H1 (cell line): ENCODE data around the gene GPR87. TPM values are rescaled to one million over a fixed set of nuclear protein-coding genes. Genes with fewer than 3 reads are reported as not detected.

Experiments used
- CHD1 ChIP-seq: IDR thresholded peaks from 2 replicates; pipeline ENCODE4 v1.6.1; 2012; ENCODE audit warnings: low read depth, low read length, improper control_type of control experiment
- POLR2AphosphoS5 ChIP-seq: IDR thresholded peaks from 2 replicates; pipeline ENCODE4 v1.6.1; 2011; ENCODE audit warnings: low read depth, low read length
- SRF ChIP-seq: IDR thresholded peaks from 2 replicates; pipeline ENCODE4 v1.6.1; 2011; ENCODE audit warnings: mild to moderate bottlenecking, low read depth, low read length, moderate library complexity
- polyA plus RNA-seq, 7 experiments: library from polyadenylated mRNA; depleted of rRNA in 3 of 7; stranded (reverse) in 5 of 7; unstranded in 2 of 7; fragments of >200 nt in 5 of 7; fragments of 200-250 nt in 2 of 7; gene quantifications; 1 replicate in 5 of 7; 2 replicates in 1 of 7; 4 replicates in 1 of 7; pipeline versions ENCODE4 v1.2.1 to v1.2.3, GENCODE V29; 2011 to 2013; ENCODE audit warnings: missing spikeins in 2 of 7, mixed read lengths in 2 of 7
- total RNA-seq: library from RNA; stranded (reverse); fragmentation: NEBNext Ultra II Directional; extraction: Animal tissue kit (Norgen Biotek cat#: 25700); gene quantifications from 2 replicates; pipeline ENCODE4 v1.2.1, GENCODE V29; 2021
- TF ChIP-seq, protein P1 (sequence below): fragments of 300-600 bp; sonication (generic); IDR thresholded peaks from 2 replicates; pipeline ENCODE4 v1.7.1; 2012; ENCODE audit warnings: low read length, moderate library complexity, mild to moderate bottlenecking, inconsistent platforms; ENCODE audit not compliant: insufficient replicate concordance

GPR87 gene
- total and polyA plus RNA-seq, 2 of the 8 experiments (the other 6 are each of a cell fraction or from before 2014, with no cell fraction given), result 0.05 TPM; not detected in 1

DNA sequence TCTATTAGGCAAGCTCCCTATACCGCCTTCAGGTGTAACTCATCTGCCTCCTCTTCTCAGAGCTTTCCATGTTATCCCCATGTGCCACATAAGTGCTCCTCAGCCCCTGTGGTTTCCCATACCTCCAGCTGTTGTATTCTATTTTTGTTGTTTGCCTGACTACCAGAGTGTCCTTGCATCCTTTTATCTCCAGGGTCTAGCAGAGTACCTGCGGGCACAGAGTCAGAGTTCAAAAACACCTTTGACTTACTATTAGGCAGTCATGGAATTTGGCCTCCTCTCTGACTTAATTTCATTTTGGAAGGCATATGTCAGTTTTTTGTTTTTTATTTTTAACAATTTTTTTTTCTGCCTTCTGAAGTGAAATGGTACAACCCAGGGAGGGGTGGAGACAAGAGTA lies 7.1 kb downstream of the GPR87 start (continued):
- TF ChIP-seq, protein P1, sequence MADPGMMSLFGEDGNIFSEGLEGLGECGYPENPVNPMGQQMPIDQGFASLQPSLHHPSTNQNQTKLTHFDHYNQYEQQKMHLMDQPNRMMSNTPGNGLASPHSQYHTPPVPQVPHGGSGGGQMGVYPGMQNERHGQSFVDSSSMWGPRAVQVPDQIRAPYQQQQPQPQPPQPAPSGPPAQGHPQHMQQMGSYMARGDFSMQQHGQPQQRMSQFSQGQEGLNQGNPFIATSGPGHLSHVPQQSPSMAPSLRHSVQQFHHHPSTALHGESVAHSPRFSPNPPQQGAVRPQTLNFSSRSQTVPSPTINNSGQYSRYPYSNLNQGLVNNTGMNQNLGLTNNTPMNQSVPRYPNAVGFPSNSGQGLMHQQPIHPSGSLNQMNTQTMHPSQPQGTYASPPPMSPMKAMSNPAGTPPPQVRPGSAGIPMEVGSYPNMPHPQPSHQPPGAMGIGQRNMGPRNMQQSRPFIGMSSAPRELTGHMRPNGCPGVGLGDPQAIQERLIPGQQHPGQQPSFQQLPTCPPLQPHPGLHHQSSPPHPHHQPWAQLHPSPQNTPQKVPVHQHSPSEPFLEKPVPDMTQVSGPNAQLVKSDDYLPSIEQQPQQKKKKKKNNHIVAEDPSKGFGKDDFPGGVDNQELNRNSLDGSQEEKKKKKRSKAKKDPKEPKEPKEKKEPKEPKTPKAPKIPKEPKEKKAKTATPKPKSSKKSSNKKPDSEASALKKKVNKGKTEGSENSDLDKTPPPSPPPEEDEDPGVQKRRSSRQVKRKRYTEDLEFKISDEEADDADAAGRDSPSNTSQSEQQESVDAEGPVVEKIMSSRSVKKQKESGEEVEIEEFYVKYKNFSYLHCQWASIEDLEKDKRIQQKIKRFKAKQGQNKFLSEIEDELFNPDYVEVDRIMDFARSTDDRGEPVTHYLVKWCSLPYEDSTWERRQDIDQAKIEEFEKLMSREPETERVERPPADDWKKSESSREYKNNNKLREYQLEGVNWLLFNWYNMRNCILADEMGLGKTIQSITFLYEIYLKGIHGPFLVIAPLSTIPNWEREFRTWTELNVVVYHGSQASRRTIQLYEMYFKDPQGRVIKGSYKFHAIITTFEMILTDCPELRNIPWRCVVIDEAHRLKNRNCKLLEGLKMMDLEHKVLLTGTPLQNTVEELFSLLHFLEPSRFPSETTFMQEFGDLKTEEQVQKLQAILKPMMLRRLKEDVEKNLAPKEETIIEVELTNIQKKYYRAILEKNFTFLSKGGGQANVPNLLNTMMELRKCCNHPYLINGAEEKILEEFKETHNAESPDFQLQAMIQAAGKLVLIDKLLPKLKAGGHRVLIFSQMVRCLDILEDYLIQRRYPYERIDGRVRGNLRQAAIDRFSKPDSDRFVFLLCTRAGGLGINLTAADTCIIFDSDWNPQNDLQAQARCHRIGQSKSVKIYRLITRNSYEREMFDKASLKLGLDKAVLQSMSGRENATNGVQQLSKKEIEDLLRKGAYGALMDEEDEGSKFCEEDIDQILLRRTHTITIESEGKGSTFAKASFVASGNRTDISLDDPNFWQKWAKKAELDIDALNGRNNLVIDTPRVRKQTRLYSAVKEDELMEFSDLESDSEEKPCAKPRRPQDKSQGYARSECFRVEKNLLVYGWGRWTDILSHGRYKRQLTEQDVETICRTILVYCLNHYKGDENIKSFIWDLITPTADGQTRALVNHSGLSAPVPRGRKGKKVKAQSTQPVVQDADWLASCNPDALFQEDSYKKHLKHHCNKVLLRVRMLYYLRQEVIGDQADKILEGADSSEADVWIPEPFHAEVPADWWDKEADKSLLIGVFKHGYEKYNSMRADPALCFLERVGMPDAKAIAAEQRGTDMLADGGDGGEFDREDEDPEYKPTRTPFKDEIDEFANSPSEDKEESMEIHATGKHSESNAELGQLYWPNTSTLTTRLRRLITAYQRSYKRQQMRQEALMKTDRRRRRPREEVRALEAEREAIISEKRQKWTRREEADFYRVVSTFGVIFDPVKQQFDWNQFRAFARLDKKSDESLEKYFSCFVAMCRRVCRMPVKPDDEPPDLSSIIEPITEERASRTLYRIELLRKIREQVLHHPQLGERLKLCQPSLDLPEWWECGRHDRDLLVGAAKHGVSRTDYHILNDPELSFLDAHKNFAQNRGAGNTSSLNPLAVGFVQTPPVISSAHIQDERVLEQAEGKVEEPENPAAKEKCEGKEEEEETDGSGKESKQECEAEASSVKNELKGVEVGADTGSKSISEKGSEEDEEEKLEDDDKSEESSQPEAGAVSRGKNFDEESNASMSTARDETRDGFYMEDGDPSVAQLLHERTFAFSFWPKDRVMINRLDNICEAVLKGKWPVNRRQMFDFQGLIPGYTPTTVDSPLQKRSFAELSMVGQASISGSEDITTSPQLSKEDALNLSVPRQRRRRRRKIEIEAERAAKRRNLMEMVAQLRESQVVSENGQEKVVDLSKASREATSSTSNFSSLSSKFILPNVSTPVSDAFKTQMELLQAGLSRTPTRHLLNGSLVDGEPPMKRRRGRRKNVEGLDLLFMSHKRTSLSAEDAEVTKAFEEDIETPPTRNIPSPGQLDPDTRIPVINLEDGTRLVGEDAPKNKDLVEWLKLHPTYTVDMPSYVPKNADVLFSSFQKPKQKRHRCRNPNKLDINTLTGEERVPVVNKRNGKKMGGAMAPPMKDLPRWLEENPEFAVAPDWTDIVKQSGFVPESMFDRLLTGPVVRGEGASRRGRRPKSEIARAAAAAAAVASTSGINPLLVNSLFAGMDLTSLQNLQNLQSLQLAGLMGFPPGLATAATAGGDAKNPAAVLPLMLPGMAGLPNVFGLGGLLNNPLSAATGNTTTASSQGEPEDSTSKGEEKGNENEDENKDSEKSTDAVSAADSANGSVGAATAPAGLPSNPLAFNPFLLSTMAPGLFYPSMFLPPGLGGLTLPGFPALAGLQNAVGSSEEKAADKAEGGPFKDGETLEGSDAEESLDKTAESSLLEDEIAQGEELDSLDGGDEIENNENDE, result no peak
- TF ChIP-seq SRF, result no peak
- TF ChIP-seq POLR2AphosphoS5, result no peak
- no peak for TF ChIP-seq CHD1
